HG03097 (cell line): ENCODE data around the gene NOMO2.
"Not testable (repeated sequence)": the region's sequence is repeated elsewhere in the genome, so short reads cannot be mapped to it uniquely, and the experiment has no call there.

Source experiments
- ATAC-seq: cut with Tn5 transposase; IDR thresholded peaks from one replicate; pipeline ENCODE4 v1.9.1; 2021; ENCODE audit not compliant: unreplicated experiment, low FRiP score

Gene NOMO2

GRCh38 chr16:18561727-18562314, at the start of gene NOMO2:
Gene NOMO2 (minus strand): TSS chr16:18562097. CDS start chr16:18562040, 57 bp downstream.
- ATAC-seq: peak; percentile 90

DNA sequence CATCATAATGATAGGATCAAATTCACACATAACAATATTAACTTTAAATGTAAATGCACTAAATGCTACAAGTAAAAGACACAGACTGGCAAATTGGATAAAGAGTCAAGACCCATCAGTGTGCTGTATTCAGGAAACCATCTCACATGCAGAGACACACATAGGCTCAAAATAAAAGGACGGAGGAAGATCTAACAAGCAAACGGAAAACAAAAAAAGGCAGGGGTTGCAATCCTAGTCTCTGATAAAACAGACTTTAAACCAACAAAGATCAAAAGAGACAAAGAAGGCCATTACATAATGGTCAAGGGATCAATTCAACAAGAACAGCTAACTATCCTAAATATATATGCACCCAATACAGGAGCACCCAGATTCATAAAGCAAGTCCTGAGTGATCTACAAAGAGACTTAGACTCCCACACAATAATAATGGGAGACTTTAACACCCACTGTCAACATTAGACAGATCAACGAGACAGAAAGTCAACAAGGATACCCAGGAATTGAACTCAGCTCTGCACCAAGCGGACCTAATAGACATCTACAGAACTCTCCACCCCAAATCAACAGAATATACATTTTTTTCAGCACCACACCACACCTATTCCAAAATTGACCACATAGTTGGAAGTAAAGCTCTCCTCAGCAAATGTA, 48.4 kb upstream of the NOMO2 start:
- not testable (repeated sequence) for ATAC-seq

GRCh38 chr16:18608271-18608670, 46.4 kb upstream of the NOMO2 start:
- not testable (repeated sequence) for ATAC-seq

GRCh38 chr16:18603572-18604246, 41.8 kb upstream of the NOMO2 start:
- not testable (repeated sequence) for ATAC-seq

DNA sequence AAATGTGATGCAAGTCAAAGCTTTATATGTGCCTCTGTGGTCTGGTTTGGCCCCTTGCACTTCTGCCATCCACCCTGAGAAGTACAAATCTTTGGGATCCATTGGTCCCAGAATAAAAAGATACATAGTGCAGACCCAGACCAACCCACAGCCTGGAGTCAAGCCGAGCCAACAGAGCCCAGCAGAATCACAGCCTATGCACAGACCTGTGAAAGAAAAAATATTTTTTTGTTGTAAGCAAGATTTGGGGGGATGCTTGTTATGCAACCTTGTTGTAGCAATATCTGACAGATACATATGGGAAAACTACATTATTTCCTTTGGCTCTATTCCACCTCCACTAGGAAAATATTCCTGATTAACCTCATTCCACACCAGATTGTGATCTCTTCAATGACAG, 36.7 kb upstream of the NOMO2 start:
- not testable (repeated sequence) for ATAC-seq

DNA sequence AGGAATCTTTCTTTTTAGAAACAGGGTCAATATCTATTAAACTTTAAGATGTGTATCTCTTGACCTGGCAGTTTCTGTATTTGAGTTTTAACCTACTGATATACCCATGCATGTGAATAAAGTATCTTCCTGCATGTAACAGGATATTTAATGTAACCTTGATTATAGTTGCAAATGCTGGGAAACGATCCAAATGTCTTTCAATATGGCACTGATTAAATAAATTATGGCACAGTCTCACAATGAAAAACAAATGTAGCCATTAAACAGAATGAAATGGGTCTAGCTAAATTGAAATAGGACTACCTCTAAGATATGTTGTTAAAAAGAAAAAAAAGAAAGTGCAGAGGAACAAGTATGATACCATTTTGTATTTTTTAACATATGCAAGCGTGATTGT, 35.8 kb upstream of the NOMO2 start:
- not testable (repeated sequence) for ATAC-seq

- ATAC-seq: not testable (repeated sequence)
Observed at GRCh38 chr16:18597319-18597718, 35.4 kb upstream of the NOMO2 start.

GRCh38 chr16:18595796-18596195, 33.9 kb upstream of the NOMO2 start:
- ATAC-seq: not testable (repeated sequence)

DNA sequence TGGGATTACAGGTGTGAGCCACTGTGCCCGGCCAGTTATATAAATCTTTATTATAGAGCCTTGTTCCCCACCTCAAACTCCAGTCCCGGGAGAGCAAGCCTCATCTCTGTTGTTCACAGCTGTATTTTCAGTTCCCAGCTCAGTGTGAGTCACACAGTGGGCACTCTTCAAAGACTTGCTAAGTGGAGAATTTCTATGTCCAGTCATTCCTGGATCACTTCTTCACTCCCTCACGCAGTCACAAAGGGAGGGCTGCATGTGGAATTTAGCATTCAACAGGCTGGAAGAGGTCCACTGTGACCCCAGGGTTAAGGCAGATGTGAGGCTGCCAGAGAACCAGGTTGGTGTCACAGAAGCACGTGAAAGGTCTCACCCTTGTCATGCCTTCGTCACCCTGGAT, 33.0 kb upstream of the NOMO2 start:
- not testable (repeated sequence) for ATAC-seq

GRCh38 chr16:18593904-18594303, 32.0 kb upstream of the NOMO2 start:
- ATAC-seq: not testable (repeated sequence)

DNA sequence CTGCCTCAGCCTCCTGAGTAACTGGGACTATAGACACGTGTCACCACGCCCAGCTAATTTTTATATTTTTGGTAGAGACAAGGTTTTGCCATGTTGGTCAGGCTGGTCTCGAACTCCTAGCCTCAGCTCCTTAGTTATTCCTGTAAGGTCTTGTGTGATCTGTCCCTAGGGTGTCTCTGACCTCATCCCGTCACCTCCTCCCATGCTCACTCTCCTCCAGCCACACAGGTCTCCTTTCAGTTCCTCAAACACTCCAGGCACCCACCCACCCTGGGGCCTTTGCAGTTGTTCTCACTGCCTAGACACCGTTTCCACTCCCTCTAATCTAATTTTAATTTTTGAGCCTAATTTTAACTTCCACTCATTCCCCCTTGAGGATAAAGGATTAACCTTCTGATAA, 31.1 kb upstream of the NOMO2 start:
- ATAC-seq: not testable (repeated sequence)

DNA sequence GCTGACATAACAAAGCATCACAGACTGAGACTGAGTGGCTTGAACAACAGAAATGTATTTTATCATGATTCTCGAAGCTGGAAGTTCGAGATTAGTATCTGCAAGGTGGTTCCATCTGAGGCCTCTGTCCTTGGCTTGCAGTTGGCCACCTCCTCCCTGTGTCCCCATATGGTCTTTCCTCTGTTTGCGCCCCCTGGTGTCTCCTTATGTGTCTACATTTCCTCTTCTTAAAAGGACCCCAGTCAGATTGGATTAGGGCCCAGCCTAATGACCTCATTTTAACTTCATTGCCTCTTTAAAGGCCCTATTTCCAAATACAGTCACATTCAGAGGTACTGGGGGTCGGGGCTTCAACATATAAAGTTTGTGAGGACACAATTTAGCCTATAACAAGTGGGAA, 30.0 kb upstream of the NOMO2 start:
- not testable (repeated sequence) for ATAC-seq

GRCh38 chr16:18591441-18591840, 29.5 kb upstream of the NOMO2 start:
- not testable (repeated sequence) for ATAC-seq

- ATAC-seq: not testable (repeated sequence)
Observed at GRCh38 chr16:18589806-18590205, 27.9 kb upstream of the NOMO2 start.

- ATAC-seq: not testable (repeated sequence)
Observed at GRCh38 chr16:18586560-18587540, 25.0 kb upstream of the NOMO2 start.

DNA sequence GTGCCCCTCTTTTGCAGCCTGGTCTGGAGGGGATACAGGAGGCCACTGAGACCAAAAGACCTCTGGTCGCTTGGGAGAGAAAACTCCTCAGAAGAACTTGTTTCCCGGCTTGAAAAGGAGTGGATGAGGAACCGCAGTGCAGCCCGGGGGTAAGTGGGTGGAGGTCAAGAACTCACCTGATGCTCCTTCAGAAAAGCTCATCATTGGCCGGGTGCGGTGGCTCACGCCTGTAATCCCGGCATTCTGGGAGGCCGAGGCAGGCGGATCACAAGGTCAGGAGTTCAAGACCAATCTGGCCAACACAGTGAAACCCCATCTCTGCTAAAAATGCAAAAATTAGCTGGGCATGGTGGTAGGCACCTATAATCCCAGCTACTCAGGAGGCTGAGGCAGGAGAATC, 23.9 kb upstream of the NOMO2 start:
- ATAC-seq: not testable (repeated sequence)

GRCh38 chr16:18582902-18583301, 21.0 kb upstream of the NOMO2 start:
- ATAC-seq: no peak

GRCh38 chr16:18580396-18580795, 18.5 kb upstream of the NOMO2 start:
- not testable (repeated sequence) for ATAC-seq

GRCh38 chr16:18579261-18579660, 17.4 kb upstream of the NOMO2 start:
- not testable (repeated sequence) for ATAC-seq

GRCh38 chr16:18577942-18578341, 16.0 kb upstream of the NOMO2 start:
- not testable (repeated sequence) for ATAC-seq
